ENCODE measurements around the gene GABPA. TPM values are rescaled to one million over a fixed set of nuclear protein-coding genes. Genes with fewer than 3 reads are reported as not detected.

The GABPA gene
- total and polyA plus RNA-seq, 9 donors: 14.8 to 32.5 (median 25.3) TPM

GRCh38 chr21:25806060-25806459, 71.3 kb downstream of the GABPA start:
- TF ChIP-seq EP300 (IDR thresholded peaks at IDR 0.05): no peak
- no peak for TF ChIP-seq POLR2A (IDR thresholded peaks at IDR 0.05)
- TF ChIP-seq CTCF (IDR thresholded peaks at IDR 0.05): no peak
- no peaks in the 10 kb centered on the region for H3K27me3 ChIP-seq
- H3K4me3 ChIP-seq: no peak overlapping the region
- H3K27ac ChIP-seq: no peak overlapping the region
- WGBS, 3 donors: 75 to 88% (median 84%) methylated on average over 4 of the region's 4 CpGs
- H3K36me3 ChIP-seq: no peaks in the 10 kb centered on the region
- no peak for DNase-seq
- intact Hi-C loops (cut with DNase I): no loop called here
- no peaks in the 10 kb centered on the region for H3K9me3 ChIP-seq
- H3K4me1 ChIP-seq (ENCODE audit: insufficient read depth): no peaks in the 10 kb centered on the region

GRCh38 chr21:25807191-25807590, 72.4 kb downstream of the GABPA start:
- 68 to 89% (median 70%) methylated on average over 6 of the region's 6 CpGs for WGBS, 3 donors
- H3K27me3 ChIP-seq: no peaks in the 10 kb centered on the region
- H3K27ac ChIP-seq: no peak overlapping the region
- DNase-seq: no peak
- H3K36me3 ChIP-seq: no peaks in the 10 kb centered on the region
- TF ChIP-seq CTCF (IDR thresholded peaks at IDR 0.05) (no peak), EP300 (IDR thresholded peaks at IDR 0.05) (no peak), POLR2A (IDR thresholded peaks at IDR 0.05) (no peak)
- no peaks in the 10 kb centered on the region for H3K4me1 ChIP-seq (ENCODE audit: insufficient read depth)
- H3K9me3 ChIP-seq: no peaks in the 10 kb centered on the region
- no peak overlapping the region for H3K4me3 ChIP-seq
- intact Hi-C loops (cut with DNase I): no loop called here

- Histone ChIP-seq H3K9me3 (no peaks in the 10 kb centered on the region), H3K27me3 (no peaks in the 10 kb centered on the region), H3K4me3 (no peak overlapping the region), H3K36me3 (no peaks in the 10 kb centered on the region), H3K4me1 (ENCODE audit: insufficient read depth) (no peaks in the 10 kb centered on the region), H3K27ac (no peak overlapping the region)
- no peak for TF ChIP-seq CTCF (IDR thresholded peaks at IDR 0.05)
- TF ChIP-seq POLR2A (IDR thresholded peaks at IDR 0.05): no peak
- TF ChIP-seq EP300 (IDR thresholded peaks at IDR 0.05): no peak
- no peak for DNase-seq
- intact Hi-C loops (cut with DNase I): no loop called here
Measured at GRCh38 chr21:25809013-25809412, 74.2 kb downstream of the GABPA start.

GRCh38 chr21:25811186-25811585, 76.4 kb downstream of the GABPA start:
- Histone ChIP-seq H3K27ac (no peak overlapping the region), H3K4me3 (no peak overlapping the region), H3K36me3 (no peaks in the 10 kb centered on the region), H3K27me3 (no peaks in the 10 kb centered on the region), H3K4me1 (ENCODE audit: insufficient read depth) (no peaks in the 10 kb centered on the region), H3K9me3 (no peaks in the 10 kb centered on the region)
- TF ChIP-seq POLR2A (IDR thresholded peaks at IDR 0.05) (no peak), EP300 (IDR thresholded peaks at IDR 0.05) (no peak)
- WGBS, 3 donors: 85 to 97% (median 92%) methylated on average over 1 of the region's 1 CpG
- intact Hi-C loops (cut with DNase I): no loop called here
- no peak for DNase-seq

GRCh38 chr21:25813917-25814316, 79.1 kb downstream of the GABPA start:
- no peaks in the 10 kb centered on the region for H3K4me1 ChIP-seq (ENCODE audit: insufficient read depth)
- no peak overlapping the region for H3K4me3 ChIP-seq
- no peaks in the 10 kb centered on the region for H3K27me3 ChIP-seq
- 97 to 100% (median 100%) methylated on average over 1 of the region's 1 CpG for WGBS, 3 donors
- H3K27ac ChIP-seq: no peak overlapping the region
- intact Hi-C loops (cut with DNase I): no loop called here
- no peak for DNase-seq
- no peaks in the 10 kb centered on the region for H3K36me3 ChIP-seq
- TF ChIP-seq POLR2A (IDR thresholded peaks at IDR 0.05): no peak
- TF ChIP-seq CTCF (IDR thresholded peaks at IDR 0.05): no peak
- TF ChIP-seq EP300 (IDR thresholded peaks at IDR 0.05): no peak
- no peaks in the 10 kb centered on the region for H3K9me3 ChIP-seq
